Lower leg skin (tissue), 3 donors: Measurements from ENCODE around the gene CYGB.

ENCODE experiments used
- POLR2A ChIP-seq, 2 donors: fragments of 450-650 bp; IDR thresholded peaks; one replicate each; pipeline ENCODE4 v1.6.1; 2016 to 2017; ENCODE audit warnings: antibody characterized with exemption in 2 of 2, mild to moderate bottlenecking in 1 of 2, moderate library complexity in 1 of 2
- TF ChIP-seq, protein P1 (sequence below), 3 donors: fragments of 450-650 bp; IDR thresholded peaks; one replicate each; pipeline ENCODE4 v1.5.1; 2016; ENCODE audit warnings: antibody characterized with exemption in 3 of 3, mild to moderate bottlenecking in 3 of 3, moderate library complexity in 2 of 3

DNA sequence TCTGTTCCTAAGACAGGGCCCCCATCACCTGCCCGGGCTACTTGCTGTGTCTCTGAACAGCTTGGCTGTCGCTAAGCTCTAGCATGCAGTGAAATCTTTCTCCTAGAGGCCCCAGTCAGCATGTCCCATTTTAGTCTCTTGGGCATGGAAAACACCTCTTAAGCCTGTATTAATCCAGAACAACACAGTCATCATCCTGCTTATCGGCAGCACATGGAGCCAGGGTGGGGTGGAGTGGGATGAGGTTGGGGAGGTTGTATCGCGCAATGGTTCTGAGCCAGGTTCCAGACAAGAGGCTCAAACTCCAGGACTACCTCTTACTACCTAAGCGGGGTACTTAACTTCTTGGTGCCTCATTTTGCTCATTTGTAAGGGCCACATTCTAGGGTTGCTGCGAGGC is 40.4 kb upstream of the CYGB start:
- TF ChIP-seq, protein P1, sequence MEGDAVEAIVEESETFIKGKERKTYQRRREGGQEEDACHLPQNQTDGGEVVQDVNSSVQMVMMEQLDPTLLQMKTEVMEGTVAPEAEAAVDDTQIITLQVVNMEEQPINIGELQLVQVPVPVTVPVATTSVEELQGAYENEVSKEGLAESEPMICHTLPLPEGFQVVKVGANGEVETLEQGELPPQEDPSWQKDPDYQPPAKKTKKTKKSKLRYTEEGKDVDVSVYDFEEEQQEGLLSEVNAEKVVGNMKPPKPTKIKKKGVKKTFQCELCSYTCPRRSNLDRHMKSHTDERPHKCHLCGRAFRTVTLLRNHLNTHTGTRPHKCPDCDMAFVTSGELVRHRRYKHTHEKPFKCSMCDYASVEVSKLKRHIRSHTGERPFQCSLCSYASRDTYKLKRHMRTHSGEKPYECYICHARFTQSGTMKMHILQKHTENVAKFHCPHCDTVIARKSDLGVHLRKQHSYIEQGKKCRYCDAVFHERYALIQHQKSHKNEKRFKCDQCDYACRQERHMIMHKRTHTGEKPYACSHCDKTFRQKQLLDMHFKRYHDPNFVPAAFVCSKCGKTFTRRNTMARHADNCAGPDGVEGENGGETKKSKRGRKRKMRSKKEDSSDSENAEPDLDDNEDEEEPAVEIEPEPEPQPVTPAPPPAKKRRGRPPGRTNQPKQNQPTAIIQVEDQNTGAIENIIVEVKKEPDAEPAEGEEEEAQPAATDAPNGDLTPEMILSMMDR (IDR thresholded peaks at IDR 0.05): no peak
- no peak for TF ChIP-seq POLR2A (IDR thresholded peaks at IDR 0.05)
